Thoracic aorta (tissue), 2 donors: ENCODE measurements around the gene MMGT1. TPM values are rescaled to one million over a fixed set of nuclear protein-coding genes. Genes with fewer than 3 reads are reported as not detected.
A peak's percentile ranks its signal among the peaks of the same experiment; 100 is the strongest.
"Not testable (repeated sequence)": the region's sequence is repeated elsewhere in the genome, so short reads cannot be mapped to it uniquely, and the experiment has no call there.

Source experiments
- ATAC-seq: fragments of 150-250 bp; one replicate; pipeline ENCODE4 v1.8.0; 2017; ENCODE audit warnings: low read depth; ENCODE audit not compliant: insufficient number of reproducible peaks, low FRiP score
- DNase-seq: peaks from one replicate; pipeline ENCODE4 v3.0.0-alpha.2; 2020; ENCODE audit warnings: low spot score
- H3K27ac ChIP-seq, 2 donors: fragments of 200-600 bp; sonication (generic); 1 replicate in 1 of 2; 2 replicates in 1 of 2; pipeline ENCODE4 v1.5.1; 2016; ENCODE audit warnings: mild to moderate bottlenecking in 2 of 2, moderate library complexity in 2 of 2
- H3K27me3 ChIP-seq: fragments of 200-600 bp; sonication (generic); replicated peaks from 2 replicates; pipeline ENCODE4 v1.6.0; 2016; ENCODE audit warnings: mild to moderate bottlenecking; ENCODE audit not compliant: insufficient read depth
- H3K36me3 ChIP-seq: fragments of 200-600 bp; sonication (generic); one replicate; pipeline ENCODE4 v1.5.1; 2016
- H3K4me1 ChIP-seq, 2 donors: fragments of 200-600 bp; sonication (generic); 1 replicate in 1 of 2; 2 replicates in 1 of 2; pipeline versions ENCODE4 v1.5.1 to v1.6.0; 2016; ENCODE audit warnings: low read depth in 2 of 2, mild to moderate bottlenecking in 1 of 2; ENCODE audit not compliant: control insufficient read depth in 1 of 2
- H3K4me3 ChIP-seq: fragments of 200-600 bp; sonication (generic); 2 replicates; pipeline ENCODE4 v1.5.1; 2016; ENCODE audit warnings: mild to moderate bottlenecking
- H3K9me3 ChIP-seq: fragments of 200-600 bp; sonication (generic); 2 replicates; pipeline ENCODE4 v1.5.1; 2016
- CTCF ChIP-seq: fragments of 200-600 bp; sonication (generic); IDR thresholded peaks from one replicate; pipeline ENCODE4 v1.5.1; 2019; ENCODE audit warnings: antibody characterized with exemption
- total RNA-seq, 2 donors: library from RNA; depleted of rRNA; stranded (reverse); fragments of >200 nt; gene quantifications; one replicate each; pipeline versions ENCODE4 v1.1.0 to v1.2.3, GENCODE V29; 2016

MMGT1 gene
- total RNA-seq, 2 donors from 2014 or later, result 26.3 to 30.3 TPM

- Histone ChIP-seq H3K36me3 (no peaks in the 10 kb centered on the region), H3K9me3 (no peaks in the 10 kb centered on the region), H3K4me1 (no peaks in the 10 kb centered on the region), H3K27me3 (no peaks in the 10 kb centered on the region), H3K4me3 (no peak overlapping the region), H3K27ac (no peak overlapping the region)
- ATAC-seq (no peak), DNase-seq (no peak)
- peak; percentile 21 for TF ChIP-seq CTCF
Measured at GRCh38 chrX:135931644-135932487, 41.9 kb downstream of the MMGT1 start.

- TF ChIP-seq CTCF, result no peak
- DNase-seq, result no peak
- no peak overlapping the region for H3K4me3 ChIP-seq
Measured at GRCh38 chrX:135927897-135928296, 45.9 kb downstream of the MMGT1 start.

DNA sequence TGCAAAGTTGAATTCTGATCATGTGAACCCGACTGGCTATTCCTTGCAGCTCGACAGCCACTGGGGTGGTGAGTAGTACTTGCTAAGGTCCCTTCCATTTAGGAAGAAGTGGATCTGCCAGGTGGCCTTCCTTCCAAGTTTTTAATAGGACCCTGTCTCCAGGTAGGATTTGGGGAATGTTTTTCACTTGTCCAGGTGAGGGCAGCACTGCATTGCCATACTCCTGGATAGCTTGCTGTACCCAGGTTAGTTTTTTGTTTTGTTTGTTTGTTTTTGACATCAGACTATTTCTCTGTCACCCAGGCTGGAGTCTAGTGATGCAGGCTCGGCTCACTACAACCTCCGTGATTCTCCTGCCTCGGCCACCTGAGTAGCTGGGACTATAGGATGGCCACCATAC lies 50.4 kb downstream of the MMGT1 start:
- TF ChIP-seq CTCF, result no peak
- Histone ChIP-seq H3K27ac (no peak overlapping the region), H3K9me3 (no peaks in the 10 kb centered on the region), H3K27me3 (no peaks in the 10 kb centered on the region), H3K4me3 (no peak overlapping the region), H3K36me3 (no peaks in the 10 kb centered on the region), H3K4me1 (no peaks in the 10 kb centered on the region)
- no peak for DNase-seq
- no peak for ATAC-seq

More at GRCh38 chrX:135927897-135928296, 45.9 kb downstream of the MMGT1 start:
- ATAC-seq, result no peak
- Histone ChIP-seq H3K27me3 (no peaks in the 10 kb centered on the region), H3K4me1 (no peaks in the 10 kb centered on the region), H3K36me3 (no peaks in the 10 kb centered on the region), H3K27ac (no peak overlapping the region), H3K9me3 (no peaks in the 10 kb centered on the region)

- not testable (repeated sequence) for H3K9me3 ChIP-seq, H3K36me3 ChIP-seq, H3K27ac ChIP-seq, ATAC-seq, H3K27me3 ChIP-seq, H3K4me3 ChIP-seq, H3K4me1 ChIP-seq, DNase-seq
Measured at GRCh38 chrX:135920516-135920915, 53.3 kb downstream of the MMGT1 start.

DNA sequence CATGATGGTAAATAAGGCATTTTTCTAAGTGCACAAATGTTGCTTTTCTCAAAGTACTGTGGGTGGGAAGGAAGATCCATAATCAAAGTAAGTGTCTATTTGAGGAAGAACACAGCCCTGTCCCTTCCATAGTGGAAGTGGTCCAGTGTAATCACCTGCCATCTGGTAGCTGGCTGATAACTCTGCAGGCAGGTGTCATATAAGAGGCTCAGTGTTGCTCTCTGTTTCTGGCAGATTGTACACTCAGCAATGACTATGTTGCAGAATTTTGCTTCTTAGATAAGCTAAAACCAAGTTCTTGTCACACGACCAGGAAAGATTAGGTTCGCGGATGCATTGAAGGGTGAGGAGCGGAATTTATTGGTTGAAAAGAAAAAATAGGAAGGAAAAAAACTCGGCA lies 59.4 kb downstream of the MMGT1 start:
- no peak overlapping the region for H3K27ac ChIP-seq
- no peak for ATAC-seq
- no peaks in the 10 kb centered on the region for H3K9me3 ChIP-seq
- no peak for TF ChIP-seq CTCF
- no peaks in the 10 kb centered on the region for H3K27me3 ChIP-seq
- H3K4me3 ChIP-seq, result no peak overlapping the region
- H3K4me1 ChIP-seq, result no peaks in the 10 kb centered on the region
- no peak for DNase-seq
- H3K36me3 ChIP-seq, result no peaks in the 10 kb centered on the region

Other genes with a start within 250 kb of the MMGT1 start
- not detected for gene CT45A3, start 205.8 kb downstream of the MMGT1 start, total RNA-seq
- not detected for gene CT45A5, start 188.5 kb downstream of the MMGT1 start, total RNA-seq
- gene CT45A6, start 171.2 kb downstream of the MMGT1 start, total RNA-seq, result not detected
- gene CT45A2, start 154.0 kb downstream of the MMGT1 start, total RNA-seq, result not detected
- not detected for gene CT45A7, start 136.7 kb downstream of the MMGT1 start, total RNA-seq
- not detected for gene CT45A8, start 119.5 kb downstream of the MMGT1 start, total RNA-seq
- gene CT45A9, start 102.2 kb downstream of the MMGT1 start, total RNA-seq, result not detected
- gene CT45A10, start 80.5 kb downstream of the MMGT1 start, total RNA-seq, result not detected
- gene SAGE1, start 80.3 kb downstream of the MMGT1 start, total RNA-seq, result not detected
- gene SLC9A6, start 11.4 kb upstream of the MMGT1 start, total RNA-seq, result 10 to 100 TPM; 13.9 to 14.9 TPM
- 1,000 to 10,000 TPM; 1,134 to 3,147 TPM for gene FHL1, start 173.5 kb upstream of the MMGT1 start, total RNA-seq